WERI-Rb-1 (cell line): ENCODE data around the gene TGFBR3L.

ENCODE experiments used
- DNase-seq: peaks from one replicate; pipeline ENCODE4 v3.0.0-alpha.2; 2020
- H3K27ac ChIP-seq: fragments of 250-450 bp; sonication (Bioruptor Pico); 2 replicates; pipeline ENCODE4 v1.5.1; 2020; ENCODE audit warnings: mild to moderate bottlenecking, moderate library complexity
- H3K27me3 ChIP-seq: fragments of 250-450 bp; sonication (Bioruptor Pico); 2 replicates; pipeline ENCODE4 v1.5.1; 2021; ENCODE audit warnings: mild to moderate bottlenecking, low read depth, moderate library complexity; ENCODE audit not compliant: insufficient read depth, severe bottlenecking
- H3K36me3 ChIP-seq: fragments of 250-450 bp; sonication (Bioruptor Pico); 2 replicates; pipeline ENCODE4 v1.5.1; 2020; ENCODE audit warnings: mild to moderate bottlenecking, moderate library complexity
- H3K4me3 ChIP-seq: 2 replicates; pipeline ENCODE4 v1.5.1; 2011; ENCODE audit warnings: low read depth, mild to moderate bottlenecking, control low read depth, low read length
- H3K9me3 ChIP-seq: fragments of 250-450 bp; sonication (Bioruptor Pico); 2 replicates; pipeline ENCODE4 v1.5.1; 2021; ENCODE audit warnings: mild to moderate bottlenecking, moderate library complexity; ENCODE audit not compliant: severe bottlenecking
- CTCF ChIP-seq: IDR thresholded peaks from 2 replicates; pipeline ENCODE4 v1.5.1; 2011; ENCODE audit warnings: low read depth, mild to moderate bottlenecking, control low read depth, inconsistent platforms, low read length

The TGFBR3L gene

GRCh38 chr19:7924651-7925170 lies 10.1 kb downstream of the TGFBR3L start:
- TF ChIP-seq CTCF: no peak
- H3K27ac ChIP-seq: peak overlapping the region; percentile 92
- H3K36me3 ChIP-seq: peaks cover 34% of the 10 kb centered on the region
- no peaks in the 10 kb centered on the region for H3K9me3 ChIP-seq
- no peaks in the 10 kb centered on the region for H3K27me3 ChIP-seq
- no peak for DNase-seq
- peak overlapping the region; percentile 34 for H3K4me3 ChIP-seq

GRCh38 chr19:7925171-7925851 lies 10.7 kb downstream of the TGFBR3L start:
- Histone ChIP-seq H3K36me3 (peaks cover 35% of the 10 kb centered on the region), H3K27ac (peak overlapping the region; percentile 92), H3K27me3 (no peaks in the 10 kb centered on the region), H3K4me3 (peak overlapping the region; percentile 34), H3K9me3 (no peaks in the 10 kb centered on the region)
- peak; percentile 86 for DNase-seq
- TF ChIP-seq CTCF: peak; percentile 96

DNA sequence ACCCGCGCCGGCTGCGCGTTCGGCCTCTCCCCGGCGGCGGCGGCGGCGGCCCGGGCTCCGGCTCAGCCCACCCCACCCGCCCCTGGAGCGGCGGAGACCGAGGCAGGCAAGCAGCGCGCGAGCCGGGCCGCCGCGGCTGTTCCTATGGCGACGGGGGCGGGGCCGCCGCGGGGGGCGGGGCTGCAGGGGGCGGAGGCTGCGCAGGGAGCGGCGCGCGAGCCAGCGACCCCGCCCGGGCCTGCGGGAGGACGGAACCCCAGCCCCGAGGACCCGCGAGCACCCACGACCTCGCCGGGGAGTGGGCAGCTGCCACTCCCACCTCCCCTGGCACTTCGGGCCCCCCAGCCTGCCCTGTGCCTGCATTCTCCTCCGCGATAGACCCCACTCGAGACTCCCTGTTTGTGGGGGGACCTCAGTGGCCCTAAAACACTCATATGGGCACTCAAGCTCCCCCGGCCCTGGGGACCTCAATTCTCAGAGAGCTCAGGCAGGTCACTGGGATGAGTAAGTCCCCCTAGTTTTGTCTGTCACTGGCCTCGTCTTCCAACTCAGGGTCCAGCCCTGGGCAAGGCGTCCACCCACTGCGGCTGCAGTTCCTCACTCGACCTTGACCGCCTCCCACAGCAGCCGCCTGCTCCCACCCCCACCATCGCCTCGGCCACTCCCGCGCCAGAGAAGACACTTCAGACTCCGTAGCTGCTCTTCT lies 11.5 kb downstream of the TGFBR3L start, which contains the start of gene CTXN1:
Gene CTXN1, minus strand, starts transcription at position 115 of the 706 bp plus-strand sequence. CDS start 597 bp downstream, outside the sequence.
- Histone ChIP-seq H3K27ac (peak within 1 kb of the TSS; percentile 92), H3K4me3 (peak within 1 kb of the TSS; percentile 53), H3K9me3 (no peaks in the 10 kb centered on the region), H3K36me3 (peaks cover 43% of the 10 kb centered on the region), H3K27me3 (no peaks in the 10 kb centered on the region)
- TF ChIP-seq CTCF: 0 out of 2 replicates have a peak, but pooled peaks have one; percentile 17
- DNase-seq: peak; percentile 77

DNA sequence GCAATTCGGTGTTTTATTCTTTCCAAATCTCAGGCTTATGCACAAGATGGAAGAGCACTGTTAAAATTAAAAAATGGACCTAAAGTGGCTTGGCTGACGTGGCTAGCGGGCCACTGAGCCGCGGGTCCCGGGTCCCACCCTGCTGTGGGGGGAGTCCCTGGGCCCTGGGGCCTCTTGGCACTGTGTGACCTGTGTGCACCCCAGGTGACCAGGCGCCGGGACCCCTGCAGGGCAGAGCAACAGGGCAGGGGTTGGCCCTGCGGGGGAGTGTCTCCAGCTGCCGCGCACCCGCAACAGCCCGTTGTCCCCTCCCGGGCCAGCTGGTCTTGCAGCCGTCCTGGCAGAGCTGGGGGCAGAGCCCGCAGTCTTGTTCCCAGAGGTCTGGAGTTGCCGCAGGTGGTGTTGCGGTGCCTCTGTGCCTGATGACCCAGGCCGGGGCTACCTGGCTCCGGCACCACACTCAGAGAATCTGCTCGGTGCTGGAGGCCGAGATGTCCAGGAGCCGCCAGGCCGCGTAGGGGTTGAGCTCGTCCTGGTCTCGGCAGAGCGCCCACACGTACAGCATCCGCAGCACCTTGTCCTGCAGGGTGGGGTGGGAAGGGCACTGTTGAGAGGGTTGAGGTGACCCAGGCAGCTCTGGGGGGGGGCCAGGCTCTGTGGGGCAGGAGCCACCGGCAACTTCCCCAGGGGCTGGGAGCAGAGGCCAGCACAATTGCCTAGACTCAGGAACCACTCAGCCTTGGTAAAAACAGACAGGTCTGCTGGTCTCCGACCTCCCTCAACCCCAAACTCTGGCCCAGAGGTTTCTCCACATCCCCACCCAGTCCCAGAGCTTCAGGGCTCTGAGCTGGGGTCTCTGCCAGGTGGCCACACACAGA lies 12.3 kb downstream of the TGFBR3L start:
- no peak for TF ChIP-seq CTCF
- peak overlapping the region; percentile 53; the same call in 1 of the 2 replicates for H3K4me3 ChIP-seq
- no peaks in the 10 kb centered on the region for H3K27me3 ChIP-seq
- peaks cover 45% of the 10 kb centered on the region for H3K36me3 ChIP-seq
- H3K9me3 ChIP-seq: no peaks in the 10 kb centered on the region
- peak; percentile 45 for DNase-seq
- H3K27ac ChIP-seq: peak overlapping the region; percentile 79

GRCh38 chr19:7927605-7928333 lies 13.1 kb downstream of the TGFBR3L start:
- Histone ChIP-seq H3K36me3 (peaks cover 45% of the 10 kb centered on the region), H3K4me3 (no peak overlapping the region), H3K27ac (peak overlapping the region; percentile 58), H3K27me3 (no peaks in the 10 kb centered on the region), H3K9me3 (no peaks in the 10 kb centered on the region)
- DNase-seq: no peak
- TF ChIP-seq CTCF: no peak
